ENCODE measurements around the gene LTBP1.

LTBP1 gene

DNA sequence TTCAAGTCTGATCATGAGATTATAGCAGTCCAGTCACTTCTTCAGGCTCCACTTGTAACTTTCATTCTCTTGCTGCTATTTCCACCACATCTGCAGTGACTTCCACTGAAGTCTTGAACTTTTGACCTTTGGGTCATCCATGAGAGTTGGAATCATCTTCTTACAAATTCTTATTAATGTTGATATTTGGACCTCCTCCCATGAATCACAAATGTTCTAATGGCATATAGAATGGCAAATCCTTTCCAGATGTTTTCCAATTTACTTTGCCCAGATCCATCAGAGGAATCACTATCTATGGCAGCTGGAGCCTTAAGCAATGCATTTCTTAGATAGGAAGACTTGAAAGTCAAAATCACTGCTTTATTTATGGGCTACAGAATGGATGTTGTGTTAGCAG is 159.4 kb downstream of the LTBP1 start:
- Histone ChIP-seq H3K9me3 (ENCODE audit: control insufficient read depth in 2 of 2, low read length in 2 of 2) (no peaks in the 10 kb centered on the region), H3K36me3 (ENCODE audit: control insufficient read depth in 2 of 2, insufficient read depth in 2 of 2, low read length in 2 of 2) (no peaks in the 10 kb centered on the region), H3K27me3 (ENCODE audit: control insufficient read depth in 2 of 2, insufficient read depth in 2 of 2, low read length in 2 of 2) (no peaks in the 10 kb centered on the region)

DNA sequence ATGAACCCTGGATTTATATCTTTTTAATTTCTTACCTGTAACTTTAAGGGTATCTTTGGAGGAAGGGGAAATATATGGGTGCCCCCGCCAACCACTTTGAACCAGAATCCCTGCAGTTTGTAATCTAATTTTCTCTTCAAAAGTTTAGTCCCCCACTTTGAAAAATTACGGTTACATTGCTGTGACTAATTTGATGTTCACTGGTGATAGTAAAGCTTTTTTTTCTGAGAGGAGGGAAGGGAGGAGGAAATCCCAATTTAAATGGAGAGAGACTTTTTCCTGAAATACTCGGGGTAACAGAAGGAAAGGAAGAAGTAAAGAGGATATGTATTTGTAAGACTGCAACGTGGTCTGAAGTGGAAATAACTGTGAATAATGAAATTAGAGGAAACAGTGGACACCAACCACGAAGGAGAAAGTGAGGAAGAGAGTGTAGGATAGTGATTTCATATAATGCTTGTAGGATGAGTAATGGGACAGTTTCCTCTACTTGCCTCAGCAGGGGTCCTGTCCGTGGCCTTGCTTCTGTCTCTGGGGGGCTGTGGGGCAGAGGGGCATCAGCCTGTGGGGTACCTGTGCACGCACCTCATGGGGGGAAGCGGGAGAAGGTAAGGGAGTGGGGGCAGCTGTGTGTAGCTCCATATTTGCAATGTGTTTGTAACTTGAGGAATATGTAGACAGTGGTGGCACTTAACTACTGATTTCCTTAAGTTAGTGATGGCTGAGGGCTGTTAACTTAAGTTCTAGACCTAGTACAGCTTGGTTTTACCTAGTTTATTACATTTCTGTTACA is 161.1 kb downstream of the LTBP1 start:
- no peak overlapping the region for H3K4me3 ChIP-seq (ENCODE audit: low read length in 2 of 2)
- no peaks in the 10 kb centered on the region for H3K27me3 ChIP-seq (ENCODE audit: control insufficient read depth in 2 of 2, insufficient read depth in 2 of 2, low read length in 2 of 2)
- H3K27ac ChIP-seq (ENCODE audit: low read depth in 2 of 2, low read length in 2 of 2) = no peak overlapping the region
- peaks cover 0 to 3% of the 10 kb centered on the region in 2 donors for H3K4me1 ChIP-seq (ENCODE audit: control insufficient read depth in 2 of 2, insufficient read depth in 2 of 2, low read length in 2 of 2)
- H3K9ac ChIP-seq (ENCODE audit: low read depth in 1 of 2, low read length in 2 of 2) = no peak overlapping the region
- no peaks in the 10 kb centered on the region for H3K36me3 ChIP-seq (ENCODE audit: control insufficient read depth in 2 of 2, insufficient read depth in 2 of 2, low read length in 2 of 2)
- H3K9me3 ChIP-seq (ENCODE audit: control insufficient read depth in 2 of 2, low read length in 2 of 2) = no peaks in the 10 kb centered on the region

More for the DNA sequence above, 159.4 kb downstream of the LTBP1 start:
- Histone ChIP-seq H3K27ac (ENCODE audit: low read depth in 2 of 2, low read length in 2 of 2) (no peak overlapping the region), H3K4me1 (ENCODE audit: control insufficient read depth in 2 of 2, insufficient read depth in 2 of 2, low read length in 2 of 2) (peaks cover 0 to 3% of the 10 kb centered on the region in 2 donors), H3K9ac (ENCODE audit: low read depth in 1 of 2, low read length in 2 of 2) (no peak overlapping the region), H3K4me3 (ENCODE audit: low read length in 2 of 2) (no peak overlapping the region)

DNA sequence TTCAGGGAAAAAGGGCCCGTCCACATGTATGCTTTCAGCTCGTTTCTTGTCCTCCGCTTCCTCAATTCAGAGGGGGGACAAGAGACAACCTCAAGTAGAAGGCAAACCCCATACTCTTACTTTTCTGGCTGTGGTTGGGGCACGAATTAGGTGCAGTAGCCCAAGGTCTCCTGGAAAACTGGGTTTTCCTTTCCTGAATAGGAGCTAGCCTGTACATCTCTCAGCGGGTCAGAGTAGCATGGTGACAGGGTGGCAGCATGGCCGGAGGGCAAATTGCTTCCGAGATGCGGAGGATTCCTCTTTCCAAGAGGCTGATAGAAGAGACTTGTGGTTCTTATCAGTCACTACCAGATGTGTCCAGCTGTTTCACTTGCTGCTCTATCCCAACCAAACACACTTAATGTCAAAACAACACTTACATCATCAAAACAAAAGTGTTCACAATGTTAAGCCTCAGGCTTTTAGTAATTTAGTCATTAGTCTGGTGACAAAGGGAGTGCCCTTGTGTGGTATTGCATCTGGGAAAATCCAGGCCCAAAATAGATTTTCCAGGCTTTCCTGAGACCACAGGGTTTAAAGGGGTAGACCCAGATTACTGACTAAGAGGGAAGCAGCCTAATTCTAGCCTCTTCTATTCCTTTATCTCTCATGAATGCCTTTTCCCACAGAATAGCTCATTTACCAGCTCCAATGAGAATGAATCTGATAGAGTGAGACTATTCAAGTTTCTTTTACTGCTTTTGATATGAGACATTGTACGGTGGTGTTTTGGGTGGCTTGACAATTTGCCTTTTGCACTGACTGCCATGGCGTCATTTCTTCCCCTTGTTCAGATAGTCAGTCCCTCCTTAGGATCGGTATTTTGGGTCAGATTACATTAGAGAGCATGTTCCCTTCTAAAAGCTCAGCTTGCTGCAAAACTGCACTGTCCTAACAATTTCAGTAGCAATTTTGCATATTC is 162.0 kb downstream of the LTBP1 start:
- H3K4me3 ChIP-seq (ENCODE audit: low read length in 2 of 2) = no peak overlapping the region
- no peaks in the 10 kb centered on the region for H3K9me3 ChIP-seq (ENCODE audit: control insufficient read depth in 2 of 2, low read length in 2 of 2)
- H3K36me3 ChIP-seq (ENCODE audit: control insufficient read depth in 2 of 2, insufficient read depth in 2 of 2, low read length in 2 of 2) = no peaks in the 10 kb centered on the region
- H3K27me3 ChIP-seq (ENCODE audit: control insufficient read depth in 2 of 2, insufficient read depth in 2 of 2, low read length in 2 of 2) = no peaks in the 10 kb centered on the region
- H3K27ac ChIP-seq (ENCODE audit: low read depth in 2 of 2, low read length in 2 of 2) = peak overlapping the region in 1 of 2 donors; percentile 30
- H3K4me1 ChIP-seq (ENCODE audit: control insufficient read depth in 2 of 2, insufficient read depth in 2 of 2, low read length in 2 of 2) = peaks cover 0 to 3% of the 10 kb centered on the region in 2 donors
- no peak overlapping the region for H3K9ac ChIP-seq (ENCODE audit: low read depth in 1 of 2, low read length in 2 of 2)

DNA sequence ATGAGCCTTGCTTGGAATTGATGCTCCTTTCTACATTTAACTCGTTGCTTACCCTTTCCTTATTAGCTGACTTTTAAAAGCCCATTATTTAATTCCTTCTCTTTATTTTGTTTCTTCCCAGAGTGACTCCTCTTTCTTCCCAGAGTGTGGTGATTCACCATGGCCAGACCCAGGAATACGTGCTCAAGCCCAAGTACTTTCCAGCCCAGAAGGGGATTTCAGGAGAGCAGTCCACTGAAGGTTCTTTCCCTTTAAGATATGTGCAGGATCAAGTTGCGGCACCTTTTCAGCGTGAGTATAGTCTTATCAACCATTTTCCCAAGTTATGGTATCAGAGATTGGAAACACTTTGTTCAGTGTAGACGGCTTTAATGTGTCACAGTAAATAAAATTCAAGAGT is 163.7 kb downstream of the LTBP1 start:
- Histone ChIP-seq H3K9ac (ENCODE audit: low read depth in 1 of 2, low read length in 2 of 2) (no peak overlapping the region), H3K4me1 (ENCODE audit: control insufficient read depth in 2 of 2, insufficient read depth in 2 of 2, low read length in 2 of 2) (peaks cover 0 to 3% of the 10 kb centered on the region in 2 donors), H3K4me3 (ENCODE audit: low read length in 2 of 2) (no peak overlapping the region), H3K9me3 (ENCODE audit: control insufficient read depth in 2 of 2, low read length in 2 of 2) (no peaks in the 10 kb centered on the region), H3K36me3 (ENCODE audit: control insufficient read depth in 2 of 2, insufficient read depth in 2 of 2, low read length in 2 of 2) (no peaks in the 10 kb centered on the region), H3K27me3 (ENCODE audit: control insufficient read depth in 2 of 2, insufficient read depth in 2 of 2, low read length in 2 of 2) (no peaks in the 10 kb centered on the region), H3K27ac (ENCODE audit: low read depth in 2 of 2, low read length in 2 of 2) (no peak overlapping the region)

DNA sequence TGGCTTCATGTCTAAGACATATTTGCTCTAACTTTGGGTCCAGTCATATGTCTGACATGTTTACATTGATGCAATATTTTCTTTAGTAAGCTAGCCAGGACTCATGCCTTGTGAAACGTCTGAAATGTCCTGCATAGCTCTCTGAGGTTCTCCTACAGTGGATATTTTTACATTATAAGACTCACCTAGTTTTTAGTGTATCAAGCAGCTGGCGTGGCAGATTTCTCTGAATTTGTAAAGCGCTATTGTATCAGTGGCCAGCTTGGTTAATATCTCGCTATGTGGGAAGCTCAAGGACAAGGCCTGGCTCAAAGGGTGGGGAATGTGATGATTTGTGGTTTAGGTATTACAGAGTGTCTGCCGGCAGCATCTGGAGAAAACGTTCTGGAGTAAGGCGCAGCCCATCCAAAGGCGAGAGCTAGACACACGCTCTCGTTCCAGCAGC is 164.3 kb downstream of the LTBP1 start:
- Histone ChIP-seq H3K27me3 (ENCODE audit: control insufficient read depth in 2 of 2, insufficient read depth in 2 of 2, low read length in 2 of 2) (no peaks in the 10 kb centered on the region), H3K4me1 (ENCODE audit: control insufficient read depth in 2 of 2, insufficient read depth in 2 of 2, low read length in 2 of 2) (peaks cover 0 to 3% of the 10 kb centered on the region in 2 donors), H3K27ac (ENCODE audit: low read depth in 2 of 2, low read length in 2 of 2) (no peak overlapping the region), H3K9ac (ENCODE audit: low read depth in 1 of 2, low read length in 2 of 2) (no peak overlapping the region), H3K9me3 (ENCODE audit: control insufficient read depth in 2 of 2, low read length in 2 of 2) (no peaks in the 10 kb centered on the region), H3K36me3 (ENCODE audit: control insufficient read depth in 2 of 2, insufficient read depth in 2 of 2, low read length in 2 of 2) (no peaks in the 10 kb centered on the region), H3K4me3 (ENCODE audit: low read length in 2 of 2) (no peak overlapping the region)

DNA sequence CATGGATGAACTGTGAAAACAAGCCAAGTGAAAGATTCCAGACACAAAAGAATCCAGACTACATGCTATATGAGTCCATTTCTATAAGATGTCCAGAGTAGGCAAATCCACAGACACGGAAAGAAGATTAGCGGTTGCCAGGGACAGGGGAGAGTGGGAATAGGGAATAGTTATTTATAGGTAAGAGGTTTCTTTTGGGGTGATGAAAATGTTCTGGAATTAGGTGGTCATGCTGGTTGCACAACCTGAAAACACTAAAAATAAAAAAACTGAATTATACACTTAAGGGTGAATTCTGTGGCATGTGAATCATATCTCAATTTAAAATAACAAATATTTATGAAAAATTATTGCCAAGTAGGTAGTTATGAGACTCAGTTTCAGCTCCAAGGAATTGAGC is 168.4 kb downstream of the LTBP1 start:
- no peaks in the 10 kb centered on the region for H3K9me3 ChIP-seq (ENCODE audit: control insufficient read depth in 2 of 2, low read length in 2 of 2)
- H3K4me3 ChIP-seq (ENCODE audit: low read length in 2 of 2) = no peak overlapping the region
- H3K36me3 ChIP-seq (ENCODE audit: control insufficient read depth in 2 of 2, insufficient read depth in 2 of 2, low read length in 2 of 2) = no peaks in the 10 kb centered on the region
- H3K9ac ChIP-seq (ENCODE audit: low read depth in 1 of 2, low read length in 2 of 2) = no peak overlapping the region
- peaks cover 0 to 2% of the 10 kb centered on the region in 2 donors for H3K4me1 ChIP-seq (ENCODE audit: control insufficient read depth in 2 of 2, insufficient read depth in 2 of 2, low read length in 2 of 2)
- H3K27me3 ChIP-seq (ENCODE audit: control insufficient read depth in 2 of 2, insufficient read depth in 2 of 2, low read length in 2 of 2) = no peaks in the 10 kb centered on the region
- no peak overlapping the region for H3K27ac ChIP-seq (ENCODE audit: low read depth in 2 of 2, low read length in 2 of 2)

DNA sequence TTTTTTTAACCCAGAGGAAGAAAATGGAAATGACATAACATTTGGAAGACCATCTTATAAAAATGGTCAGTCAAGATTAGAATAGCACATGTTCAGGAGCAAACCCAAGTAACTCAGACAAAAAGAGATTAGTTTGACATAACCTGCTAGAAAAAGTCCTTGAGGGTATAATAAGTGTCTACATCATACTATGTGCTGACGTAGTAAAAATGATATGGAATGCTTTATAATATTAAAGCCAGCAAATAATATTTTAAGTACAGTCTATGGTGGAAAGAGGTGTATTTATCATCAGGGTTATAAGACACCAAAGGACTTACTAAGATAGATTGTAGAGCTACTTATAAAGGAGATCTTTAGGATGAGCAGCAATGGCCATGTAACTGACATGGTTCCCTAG is 169.0 kb downstream of the LTBP1 start:
- H3K4me1 ChIP-seq (ENCODE audit: control insufficient read depth in 2 of 2, insufficient read depth in 2 of 2, low read length in 2 of 2) = peaks cover 0 to 2% of the 10 kb centered on the region in 2 donors
- no peak overlapping the region for H3K27ac ChIP-seq (ENCODE audit: low read depth in 2 of 2, low read length in 2 of 2)
- H3K9ac ChIP-seq (ENCODE audit: low read depth in 1 of 2, low read length in 2 of 2) = no peak overlapping the region
- H3K4me3 ChIP-seq (ENCODE audit: low read length in 2 of 2) = no peak overlapping the region
- H3K36me3 ChIP-seq (ENCODE audit: control insufficient read depth in 2 of 2, insufficient read depth in 2 of 2, low read length in 2 of 2) = no peaks in the 10 kb centered on the region
- H3K9me3 ChIP-seq (ENCODE audit: control insufficient read depth in 2 of 2, low read length in 2 of 2) = no peaks in the 10 kb centered on the region
- no peaks in the 10 kb centered on the region for H3K27me3 ChIP-seq (ENCODE audit: control insufficient read depth in 2 of 2, insufficient read depth in 2 of 2, low read length in 2 of 2)

DNA sequence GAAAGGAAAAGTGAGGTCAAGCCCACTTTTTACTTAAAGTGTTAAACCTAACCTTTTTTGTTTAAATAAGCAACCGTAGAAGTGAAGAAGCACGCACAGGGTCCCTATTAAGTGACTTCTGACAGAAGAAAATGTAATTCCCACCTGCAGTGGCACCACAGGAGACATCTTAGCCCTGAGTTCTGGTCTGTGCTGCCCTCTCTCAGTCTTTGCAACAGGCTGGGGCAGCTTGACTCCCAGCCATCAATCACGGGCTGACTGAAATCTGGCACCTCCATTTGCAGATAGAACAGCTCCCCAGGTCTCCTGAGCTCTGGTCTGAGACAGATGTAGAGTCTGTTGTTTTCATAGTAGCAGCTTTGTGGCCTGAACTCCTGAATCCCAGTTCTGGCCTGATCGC is 170.0 kb downstream of the LTBP1 start:
- H3K27ac ChIP-seq (ENCODE audit: low read depth in 2 of 2, low read length in 2 of 2) = no peak overlapping the region
- no peak overlapping the region for H3K9ac ChIP-seq (ENCODE audit: low read depth in 1 of 2, low read length in 2 of 2)
- H3K36me3 ChIP-seq (ENCODE audit: control insufficient read depth in 2 of 2, insufficient read depth in 2 of 2, low read length in 2 of 2) = no peaks in the 10 kb centered on the region
- no peaks in the 10 kb centered on the region for H3K27me3 ChIP-seq (ENCODE audit: control insufficient read depth in 2 of 2, insufficient read depth in 2 of 2, low read length in 2 of 2)
- H3K4me1 ChIP-seq (ENCODE audit: control insufficient read depth in 2 of 2, insufficient read depth in 2 of 2, low read length in 2 of 2) = peaks cover 0 to 2% of the 10 kb centered on the region in 2 donors
- no peak overlapping the region for H3K4me3 ChIP-seq (ENCODE audit: low read length in 2 of 2)
- no peaks in the 10 kb centered on the region for H3K9me3 ChIP-seq (ENCODE audit: control insufficient read depth in 2 of 2, low read length in 2 of 2)

DNA sequence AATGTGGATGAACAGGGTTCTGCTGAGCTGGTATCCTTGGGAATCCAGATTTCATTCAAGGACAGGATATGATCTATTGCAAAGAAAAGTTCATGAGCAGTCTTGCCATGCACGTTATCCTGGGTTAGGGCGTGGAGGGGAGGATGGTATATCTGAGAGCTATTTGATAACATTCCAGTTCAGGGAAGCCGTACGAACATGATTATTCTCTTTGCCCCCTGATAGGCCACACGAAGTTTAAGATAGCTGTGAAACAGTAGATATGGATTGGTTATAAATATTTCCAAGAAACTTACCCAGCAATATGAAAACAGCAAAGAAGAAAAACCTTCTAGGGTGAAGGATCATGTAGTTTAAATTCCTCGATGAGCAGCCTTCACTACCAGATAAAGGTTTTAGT is 171.9 kb downstream of the LTBP1 start:
- H3K4me1 ChIP-seq (ENCODE audit: control insufficient read depth in 2 of 2, insufficient read depth in 2 of 2, low read length in 2 of 2) = peaks cover 0 to 2% of the 10 kb centered on the region in 2 donors
- no peaks in the 10 kb centered on the region for H3K36me3 ChIP-seq (ENCODE audit: control insufficient read depth in 2 of 2, insufficient read depth in 2 of 2, low read length in 2 of 2)
- no peak overlapping the region for H3K9ac ChIP-seq (ENCODE audit: low read depth in 1 of 2, low read length in 2 of 2)
- no peaks in the 10 kb centered on the region for H3K9me3 ChIP-seq (ENCODE audit: control insufficient read depth in 2 of 2, low read length in 2 of 2)
- H3K27me3 ChIP-seq (ENCODE audit: control insufficient read depth in 2 of 2, insufficient read depth in 2 of 2, low read length in 2 of 2) = no peaks in the 10 kb centered on the region
- no peak overlapping the region for H3K4me3 ChIP-seq (ENCODE audit: low read length in 2 of 2)
- no peak overlapping the region for H3K27ac ChIP-seq (ENCODE audit: low read depth in 2 of 2, low read length in 2 of 2)

DNA sequence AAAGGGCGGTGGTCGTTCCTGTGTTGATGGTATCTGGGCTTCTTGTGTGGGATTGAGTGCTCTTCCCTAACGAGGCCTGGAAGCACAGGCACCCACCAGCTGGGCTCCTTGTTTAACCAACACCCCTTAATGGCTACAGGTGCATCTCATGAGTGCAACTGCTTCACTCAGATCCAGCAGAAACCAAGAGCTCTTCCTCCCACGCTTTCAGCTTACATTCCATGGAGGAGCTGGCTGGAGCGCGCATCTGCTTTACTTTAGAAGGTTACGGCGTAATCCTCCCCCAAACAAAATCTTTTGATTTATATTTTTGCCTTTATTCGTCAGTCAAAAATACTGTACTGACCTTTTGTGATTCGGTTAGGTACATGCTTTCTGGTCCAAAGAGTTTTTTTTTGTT is 174.7 kb downstream of the LTBP1 start:
- Histone ChIP-seq H3K9ac (ENCODE audit: low read depth in 1 of 2, low read length in 2 of 2) (no peak overlapping the region), H3K4me1 (ENCODE audit: control insufficient read depth in 2 of 2, insufficient read depth in 2 of 2, low read length in 2 of 2) (peaks cover 0 to 2% of the 10 kb centered on the region in 2 donors), H3K36me3 (ENCODE audit: control insufficient read depth in 2 of 2, insufficient read depth in 2 of 2, low read length in 2 of 2) (no peaks in the 10 kb centered on the region), H3K4me3 (ENCODE audit: low read length in 2 of 2) (no peak overlapping the region), H3K27me3 (ENCODE audit: control insufficient read depth in 2 of 2, insufficient read depth in 2 of 2, low read length in 2 of 2) (no peaks in the 10 kb centered on the region), H3K9me3 (ENCODE audit: control insufficient read depth in 2 of 2, low read length in 2 of 2) (no peaks in the 10 kb centered on the region), H3K27ac (ENCODE audit: low read depth in 2 of 2, low read length in 2 of 2) (no peak overlapping the region)
